ENCODE results near the gene KCNAB1.

Gene KCNAB1

DNA sequence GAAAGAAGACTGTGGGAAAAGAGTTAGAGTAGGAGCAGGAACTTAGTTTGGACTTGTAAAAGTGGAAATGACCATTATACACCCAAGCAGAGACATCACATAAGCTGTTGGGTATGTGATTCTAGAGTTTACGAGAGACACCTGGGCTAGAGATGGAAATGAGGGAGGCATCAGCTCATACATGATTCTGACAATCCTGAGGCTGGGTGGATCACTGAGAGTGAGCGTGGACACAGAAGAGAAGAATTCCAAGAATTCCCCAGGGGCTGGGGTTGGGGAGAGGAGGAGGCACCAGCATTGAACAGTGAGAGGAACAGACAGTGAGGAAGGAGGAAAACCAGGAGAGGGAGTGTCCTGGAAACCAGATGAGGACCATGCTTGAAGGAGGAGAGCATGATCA, 113.5 kb downstream of the KCNAB1 start:
- peak; percentile 59; the same call in 2 of the 3 replicates for ATAC-seq
- no peak for TF ChIP-seq PPARA (CRISPR knock-in tag; IDR thresholded peaks at IDR 0.05; ENCODE audit: borderline replicate concordance)
- no peak for TF ChIP-seq SNAI2 (CRISPR knock-in tag; IDR thresholded peaks at IDR 0.05)
- TF ChIP-seq ARNTL (CRISPR knock-in tag; IDR thresholded peaks at IDR 0.05; ENCODE audit: borderline replicate concordance, low read depth), result no peak
- TF ChIP-seq ZC3H10 (CRISPR knock-in tag; IDR thresholded peaks at IDR 0.05), result no peak
- no peak for TF ChIP-seq GLIS3 (CRISPR knock-in tag; IDR thresholded peaks at IDR 0.05)
- no peak for TF ChIP-seq TCF4 (CRISPR knock-in tag; IDR thresholded peaks at IDR 0.05; ENCODE audit: borderline replicate concordance)
- no peak for TF ChIP-seq TOX (CRISPR knock-in tag; IDR thresholded peaks at IDR 0.05; ENCODE audit: borderline replicate concordance)
- TF ChIP-seq, protein P1, sequence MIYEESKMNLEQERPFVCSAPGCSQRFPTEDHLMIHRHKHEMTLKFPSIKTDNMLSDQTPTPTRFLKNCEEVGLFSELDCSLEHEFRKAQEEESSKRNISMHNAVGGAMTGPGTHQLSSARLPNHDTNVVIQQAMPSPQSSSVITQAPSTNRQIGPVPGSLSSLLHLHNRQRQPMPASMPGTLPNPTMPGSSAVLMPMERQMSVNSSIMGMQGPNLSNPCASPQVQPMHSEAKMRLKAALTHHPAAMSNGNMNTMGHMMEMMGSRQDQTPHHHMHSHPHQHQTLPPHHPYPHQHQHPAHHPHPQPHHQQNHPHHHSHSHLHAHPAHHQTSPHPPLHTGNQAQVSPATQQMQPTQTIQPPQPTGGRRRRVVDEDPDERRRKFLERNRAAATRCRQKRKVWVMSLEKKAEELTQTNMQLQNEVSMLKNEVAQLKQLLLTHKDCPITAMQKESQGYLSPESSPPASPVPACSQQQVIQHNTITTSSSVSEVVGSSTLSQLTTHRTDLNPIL (CRISPR knock-in tag; IDR thresholded peaks at IDR 0.05; ENCODE audit: low read depth), result no peak
- TF ChIP-seq, protein P2, sequence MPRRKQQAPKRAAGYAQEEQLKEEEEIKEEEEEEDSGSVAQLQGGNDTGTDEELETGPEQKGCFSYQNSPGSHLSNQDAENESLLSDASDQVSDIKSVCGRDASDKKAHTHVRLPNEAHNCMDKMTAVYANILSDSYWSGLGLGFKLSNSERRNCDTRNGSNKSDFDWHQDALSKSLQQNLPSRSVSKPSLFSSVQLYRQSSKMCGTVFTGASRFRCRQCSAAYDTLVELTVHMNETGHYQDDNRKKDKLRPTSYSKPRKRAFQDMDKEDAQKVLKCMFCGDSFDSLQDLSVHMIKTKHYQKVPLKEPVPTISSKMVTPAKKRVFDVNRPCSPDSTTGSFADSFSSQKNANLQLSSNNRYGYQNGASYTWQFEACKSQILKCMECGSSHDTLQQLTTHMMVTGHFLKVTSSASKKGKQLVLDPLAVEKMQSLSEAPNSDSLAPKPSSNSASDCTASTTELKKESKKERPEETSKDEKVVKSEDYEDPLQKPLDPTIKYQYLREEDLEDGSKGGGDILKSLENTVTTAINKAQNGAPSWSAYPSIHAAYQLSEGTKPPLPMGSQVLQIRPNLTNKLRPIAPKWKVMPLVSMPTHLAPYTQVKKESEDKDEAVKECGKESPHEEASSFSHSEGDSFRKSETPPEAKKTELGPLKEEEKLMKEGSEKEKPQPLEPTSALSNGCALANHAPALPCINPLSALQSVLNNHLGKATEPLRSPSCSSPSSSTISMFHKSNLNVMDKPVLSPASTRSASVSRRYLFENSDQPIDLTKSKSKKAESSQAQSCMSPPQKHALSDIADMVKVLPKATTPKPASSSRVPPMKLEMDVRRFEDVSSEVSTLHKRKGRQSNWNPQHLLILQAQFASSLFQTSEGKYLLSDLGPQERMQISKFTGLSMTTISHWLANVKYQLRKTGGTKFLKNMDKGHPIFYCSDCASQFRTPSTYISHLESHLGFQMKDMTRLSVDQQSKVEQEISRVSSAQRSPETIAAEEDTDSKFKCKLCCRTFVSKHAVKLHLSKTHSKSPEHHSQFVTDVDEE (CRISPR knock-in tag; IDR thresholded peaks at IDR 0.05), result no peak
- TF ChIP-seq CSDC2 (CRISPR knock-in tag; IDR thresholded peaks at IDR 0.05), result no peak
- TF ChIP-seq ESRRG (CRISPR knock-in tag; IDR thresholded peaks at IDR 0.05), result no peak
- TF ChIP-seq OSR1 (CRISPR knock-in tag; IDR thresholded peaks at IDR 0.05), result no peak
- TF ChIP-seq, protein P3, sequence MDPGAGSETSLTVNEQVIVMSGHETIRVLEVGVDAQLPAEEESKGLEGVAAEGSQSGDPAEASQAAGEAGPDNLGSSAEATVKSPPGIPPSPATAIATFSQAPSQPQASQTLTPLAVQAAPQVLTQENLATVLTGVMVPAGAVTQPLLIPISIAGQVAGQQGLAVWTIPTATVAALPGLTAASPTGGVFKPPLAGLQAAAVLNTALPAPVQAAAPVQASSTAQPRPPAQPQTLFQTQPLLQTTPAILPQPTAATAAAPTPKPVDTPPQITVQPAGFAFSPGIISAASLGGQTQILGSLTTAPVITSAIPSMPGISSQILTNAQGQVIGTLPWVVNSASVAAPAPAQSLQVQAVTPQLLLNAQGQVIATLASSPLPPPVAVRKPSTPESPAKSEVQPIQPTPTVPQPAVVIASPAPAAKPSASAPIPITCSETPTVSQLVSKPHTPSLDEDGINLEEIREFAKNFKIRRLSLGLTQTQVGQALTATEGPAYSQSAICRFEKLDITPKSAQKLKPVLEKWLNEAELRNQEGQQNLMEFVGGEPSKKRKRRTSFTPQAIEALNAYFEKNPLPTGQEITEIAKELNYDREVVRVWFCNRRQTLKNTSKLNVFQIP (CRISPR knock-in tag; IDR thresholded peaks at IDR 0.05; ENCODE audit: borderline replicate concordance, low read depth), result no peak
- no peak for TF ChIP-seq ISL1 (CRISPR knock-in tag; IDR thresholded peaks at IDR 0.05)
- no peak for TF ChIP-seq ZFP30 (CRISPR knock-in tag; IDR thresholded peaks at IDR 0.05)
- no peak for TF ChIP-seq BACH2 (CRISPR knock-in tag; IDR thresholded peaks at IDR 0.05; ENCODE audit: borderline replicate concordance)

DNA sequence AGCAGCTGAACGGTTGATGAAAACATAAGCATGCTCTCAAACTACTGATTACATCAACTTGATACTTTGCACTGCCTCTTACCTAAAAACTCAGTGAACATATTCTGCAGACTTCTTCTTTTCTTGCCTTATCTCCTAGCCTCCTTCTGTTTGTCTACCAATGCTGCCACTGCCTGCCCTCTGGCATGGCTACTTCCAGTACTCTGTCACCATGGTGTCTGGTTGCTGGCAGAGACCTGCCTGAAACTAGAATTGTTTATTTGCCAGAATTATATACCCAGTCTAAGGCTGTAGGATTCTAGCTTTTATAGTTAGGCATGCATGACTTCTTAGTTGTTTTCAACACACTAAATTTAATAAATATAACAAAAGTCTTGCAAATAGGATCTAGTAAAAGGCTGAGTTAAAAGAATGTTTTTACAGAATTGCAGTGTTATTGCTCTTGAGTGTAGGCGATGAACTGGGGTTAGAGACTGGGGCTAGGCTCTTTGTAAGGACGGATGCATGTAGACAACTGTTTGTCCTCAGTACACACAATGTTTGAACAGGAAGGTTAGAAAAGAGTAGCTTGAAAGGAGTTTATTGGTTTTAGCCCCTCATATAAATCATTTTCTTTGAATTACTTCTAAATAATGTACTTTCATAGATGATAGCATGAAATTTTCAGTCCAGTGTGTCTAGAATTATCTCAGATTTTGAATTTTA, 116.3 kb downstream of the KCNAB1 start:
- no peak for ATAC-seq
- TF ChIP-seq TCF4 (CRISPR knock-in tag; IDR thresholded peaks at IDR 0.05; ENCODE audit: borderline replicate concordance) (no peak), ZNF70 (CRISPR knock-in tag; IDR thresholded peaks at IDR 0.05) (no peak), ISL1 (CRISPR knock-in tag; IDR thresholded peaks at IDR 0.05) (no peak), ESRRG (CRISPR knock-in tag; IDR thresholded peaks at IDR 0.05) (no peak), TOX (CRISPR knock-in tag; IDR thresholded peaks at IDR 0.05; ENCODE audit: borderline replicate concordance) (no peak), RARB (CRISPR knock-in tag; IDR thresholded peaks at IDR 0.05) (no peak), CSDC2 (CRISPR knock-in tag; IDR thresholded peaks at IDR 0.05) (no peak), ZC3H10 (CRISPR knock-in tag; IDR thresholded peaks at IDR 0.05) (no peak), ZNF565 (CRISPR knock-in tag; conservative IDR thresholded peaks at IDR 0.05; ENCODE audit: low read depth) (no peak), ZNF8 (CRISPR knock-in tag; IDR thresholded peaks at IDR 0.05) (no peak), PPARA (CRISPR knock-in tag; IDR thresholded peaks at IDR 0.05; ENCODE audit: borderline replicate concordance) (no peak), BACH2 (CRISPR knock-in tag; IDR thresholded peaks at IDR 0.05; ENCODE audit: borderline replicate concordance) (no peak), ZFP3 (CRISPR knock-in tag; IDR thresholded peaks at IDR 0.05) (no peak)
- TF ChIP-seq, protein P4, sequence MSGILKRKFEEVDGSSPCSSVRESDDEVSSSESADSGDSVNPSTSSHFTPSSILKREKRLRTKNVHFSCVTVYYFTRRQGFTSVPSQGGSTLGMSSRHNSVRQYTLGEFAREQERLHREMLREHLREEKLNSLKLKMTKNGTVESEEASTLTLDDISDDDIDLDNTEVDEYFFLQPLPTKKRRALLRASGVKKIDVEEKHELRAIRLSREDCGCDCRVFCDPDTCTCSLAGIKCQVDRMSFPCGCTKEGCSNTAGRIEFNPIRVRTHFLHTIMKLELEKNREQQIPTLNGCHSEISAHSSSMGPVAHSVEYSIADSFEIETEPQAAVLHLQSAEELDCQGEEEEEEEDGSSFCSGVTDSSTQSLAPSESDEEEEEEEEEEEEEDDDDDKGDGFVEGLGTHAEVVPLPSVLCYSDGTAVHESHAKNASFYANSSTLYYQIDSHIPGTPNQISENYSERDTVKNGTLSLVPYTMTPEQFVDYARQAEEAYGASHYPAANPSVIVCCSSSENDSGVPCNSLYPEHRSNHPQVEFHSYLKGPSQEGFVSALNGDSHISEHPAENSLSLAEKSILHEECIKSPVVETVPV (CRISPR knock-in tag; IDR thresholded peaks at IDR 0.05), result no peak
- TF ChIP-seq, protein P1 (CRISPR knock-in tag; IDR thresholded peaks at IDR 0.05; ENCODE audit: low read depth), result no peak
- TF ChIP-seq, protein P3 (CRISPR knock-in tag; IDR thresholded peaks at IDR 0.05; ENCODE audit: borderline replicate concordance, low read depth), result no peak
